ENCODE data around the gene ATP4B.

DNA sequence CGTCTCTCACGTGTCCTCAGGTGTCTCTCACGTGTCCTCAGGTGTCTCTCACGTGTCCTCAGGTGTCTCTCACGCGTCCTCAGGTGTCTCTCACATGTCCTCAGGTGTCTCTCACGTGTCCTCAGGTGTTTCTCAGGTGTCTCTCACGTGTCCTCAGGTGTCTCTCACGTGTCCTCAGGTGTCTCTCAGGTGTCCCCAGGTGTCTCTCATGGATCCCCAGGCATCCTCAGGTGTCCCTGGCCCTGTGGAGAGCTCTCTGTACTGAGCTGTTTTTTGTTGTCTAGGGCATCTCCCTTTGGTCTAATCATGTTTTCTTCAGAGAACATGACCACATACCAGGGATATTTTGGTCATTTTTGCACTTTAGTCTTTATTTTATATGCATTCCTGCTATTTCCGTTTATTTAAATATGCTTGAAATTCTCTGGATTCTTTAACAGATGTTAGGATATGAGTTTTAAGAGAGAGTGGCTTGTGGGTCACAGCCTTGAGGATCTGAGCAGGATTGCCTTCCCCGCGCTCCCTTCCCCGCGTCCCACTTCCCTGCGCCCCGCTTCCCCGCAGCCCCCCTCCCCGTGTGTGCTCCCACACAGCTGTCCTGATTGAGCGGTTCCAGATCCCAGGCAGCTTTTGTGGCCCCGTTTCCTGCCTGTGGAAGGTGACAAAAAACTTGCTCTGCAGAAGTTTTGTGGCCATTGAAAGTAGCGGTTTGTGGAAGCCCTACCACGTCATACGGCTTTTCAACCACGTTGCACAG lies 31.9 kb downstream of the ATP4B start:
- TF ChIP-seq, protein P1, sequence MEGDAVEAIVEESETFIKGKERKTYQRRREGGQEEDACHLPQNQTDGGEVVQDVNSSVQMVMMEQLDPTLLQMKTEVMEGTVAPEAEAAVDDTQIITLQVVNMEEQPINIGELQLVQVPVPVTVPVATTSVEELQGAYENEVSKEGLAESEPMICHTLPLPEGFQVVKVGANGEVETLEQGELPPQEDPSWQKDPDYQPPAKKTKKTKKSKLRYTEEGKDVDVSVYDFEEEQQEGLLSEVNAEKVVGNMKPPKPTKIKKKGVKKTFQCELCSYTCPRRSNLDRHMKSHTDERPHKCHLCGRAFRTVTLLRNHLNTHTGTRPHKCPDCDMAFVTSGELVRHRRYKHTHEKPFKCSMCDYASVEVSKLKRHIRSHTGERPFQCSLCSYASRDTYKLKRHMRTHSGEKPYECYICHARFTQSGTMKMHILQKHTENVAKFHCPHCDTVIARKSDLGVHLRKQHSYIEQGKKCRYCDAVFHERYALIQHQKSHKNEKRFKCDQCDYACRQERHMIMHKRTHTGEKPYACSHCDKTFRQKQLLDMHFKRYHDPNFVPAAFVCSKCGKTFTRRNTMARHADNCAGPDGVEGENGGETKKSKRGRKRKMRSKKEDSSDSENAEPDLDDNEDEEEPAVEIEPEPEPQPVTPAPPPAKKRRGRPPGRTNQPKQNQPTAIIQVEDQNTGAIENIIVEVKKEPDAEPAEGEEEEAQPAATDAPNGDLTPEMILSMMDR (IDR thresholded peaks at IDR 0.05; ENCODE audit: low read length): no peak
- TF ChIP-seq EZH2 (optimal IDR thresholded peaks at IDR 0.05; ENCODE audit: low read depth, low read length) (no peak), EZH2phosphoT487 (IDR thresholded peaks at IDR 0.05; ENCODE audit: low read length) (no peak)

Data from MM.1S (cell line).